NOMO-1 treated with dmso at 0.1 percent for 144 hours (cell line): ENCODE measurements around the gene PXMP2.

Source experiments
- DNase-seq: peaks from one replicate; lab custom pipeline; 2025; ENCODE audit not compliant: unreplicated experiment; lab: John Stamatoyannopoulos, UW

PXMP2 gene

DNA sequence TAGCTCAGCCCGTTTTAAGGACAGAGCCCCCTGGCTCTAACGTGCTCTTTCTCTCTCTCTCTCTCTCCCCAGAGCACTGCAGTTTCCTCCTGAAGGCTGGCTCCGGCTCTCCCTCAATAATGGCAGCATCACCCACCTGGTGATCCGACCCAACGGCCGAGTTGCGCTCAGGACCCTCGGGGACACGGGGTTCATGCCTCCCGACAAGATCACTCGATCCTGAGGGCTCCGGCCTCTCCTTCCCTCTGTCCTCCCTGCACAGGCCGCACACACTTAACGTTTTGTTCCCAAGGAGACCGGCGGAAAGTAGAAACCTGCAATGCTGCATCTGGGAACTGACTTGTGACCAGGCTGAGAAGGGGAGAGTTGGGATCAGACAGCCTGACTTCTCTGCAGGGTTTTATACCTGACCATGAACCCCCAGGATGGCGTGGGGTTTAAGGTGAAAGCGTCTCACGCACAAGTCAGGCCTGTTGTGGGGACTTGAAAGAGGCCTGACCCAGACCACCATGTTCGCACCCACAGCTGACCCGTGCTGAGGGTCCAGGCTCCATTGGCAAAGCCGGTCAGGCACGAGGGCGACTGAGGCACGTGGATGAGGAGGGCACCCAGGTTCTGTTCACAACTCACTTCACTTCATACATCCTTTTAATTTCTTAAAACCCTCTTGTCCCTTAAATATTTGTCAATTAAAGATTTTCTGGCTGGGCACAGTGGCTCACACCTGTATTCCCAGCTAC, 33.4 kb downstream of the PXMP2 start:
- no peak for DNase-seq

DNA sequence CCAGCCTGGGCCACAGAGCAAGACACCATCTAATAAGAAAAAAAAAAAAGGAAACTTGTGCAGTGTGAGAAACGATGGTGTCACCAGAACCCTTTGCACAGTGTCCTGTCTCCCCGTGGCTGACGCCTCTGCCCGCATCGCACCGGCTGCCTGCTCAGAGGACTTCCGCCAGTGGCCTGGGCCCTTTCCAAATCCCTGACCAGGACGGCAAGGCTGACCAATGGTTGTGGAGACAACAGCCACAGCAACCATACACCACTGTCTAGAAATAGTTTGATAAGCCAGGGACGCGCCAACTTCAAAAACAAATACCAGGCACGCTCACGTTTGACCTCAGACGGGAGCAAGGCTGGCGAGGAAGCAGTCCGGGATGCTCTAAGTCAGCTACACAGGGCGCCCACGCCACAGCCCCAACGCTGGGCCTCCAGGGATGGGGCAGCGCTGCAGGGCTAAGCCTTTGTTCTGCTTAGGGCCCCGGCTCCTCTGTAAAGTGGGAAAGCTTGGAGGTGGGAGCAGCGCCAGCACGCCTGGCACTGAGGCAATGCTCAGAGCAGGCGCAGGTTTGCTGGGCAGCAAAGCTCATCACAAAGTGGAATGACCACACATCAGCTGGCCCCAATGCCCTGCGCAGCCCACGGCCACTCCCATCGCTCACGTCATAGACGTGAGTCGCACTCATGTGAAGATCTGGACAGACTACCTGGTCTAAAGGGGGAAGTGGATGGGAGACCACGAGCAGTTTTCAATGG, 35.8 kb downstream of the PXMP2 start:
- no peak for DNase-seq

DNA sequence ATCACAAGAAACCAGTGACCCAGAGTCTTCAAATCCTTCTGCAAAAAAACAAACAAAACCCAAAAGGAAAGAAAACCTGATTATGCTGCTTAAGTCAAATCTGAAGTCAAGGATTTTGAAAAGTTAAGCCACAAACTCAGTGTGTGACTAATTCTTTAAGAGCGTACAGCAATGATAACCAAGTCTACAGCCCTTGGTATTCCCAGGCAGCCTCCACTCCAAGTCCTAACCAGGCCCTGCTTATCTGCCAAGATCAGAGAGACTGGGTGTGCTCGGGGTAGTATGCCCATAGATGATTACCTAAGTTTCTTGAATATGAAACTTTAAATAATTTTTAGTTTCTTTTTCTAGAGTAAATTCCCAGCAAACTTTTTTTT, 36.4 kb downstream of the PXMP2 start:
- no peak for DNase-seq

DNA sequence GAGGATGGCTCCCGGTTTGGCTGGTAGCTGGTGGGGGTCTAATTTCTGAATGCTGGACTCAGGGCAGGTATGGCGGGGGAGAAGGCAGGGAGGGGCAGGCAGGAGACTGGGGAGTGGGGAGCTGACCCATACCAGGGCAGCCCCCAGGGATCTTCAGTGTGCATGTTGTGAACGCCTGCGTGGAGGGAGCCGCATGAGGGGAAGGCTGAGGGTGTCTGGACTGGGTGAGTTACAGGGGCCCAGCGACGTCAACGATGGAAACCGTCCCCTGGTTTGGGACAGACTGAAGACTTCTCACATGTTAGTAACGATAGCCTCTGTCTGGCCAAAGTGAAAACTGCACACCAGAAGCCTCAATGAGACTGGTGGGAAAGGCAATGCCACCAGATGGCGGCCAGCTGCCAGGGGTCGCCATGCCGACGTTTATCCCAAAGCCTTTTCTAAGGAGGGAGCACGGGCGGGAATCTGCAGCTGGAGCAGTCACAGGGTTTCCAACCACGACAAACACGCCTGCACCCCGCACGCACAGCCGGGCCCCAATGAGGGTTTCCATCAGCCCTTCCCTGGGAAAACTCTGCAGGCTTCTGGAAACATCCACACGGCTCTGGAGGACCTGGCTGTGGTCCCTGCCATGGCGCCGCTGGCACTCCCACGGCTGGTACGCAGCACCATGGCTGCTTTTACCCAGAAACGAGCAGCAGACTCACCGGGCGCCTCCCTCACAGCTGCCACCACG, 37.3 kb downstream of the PXMP2 start:
- DNase-seq, result no peak

DNA sequence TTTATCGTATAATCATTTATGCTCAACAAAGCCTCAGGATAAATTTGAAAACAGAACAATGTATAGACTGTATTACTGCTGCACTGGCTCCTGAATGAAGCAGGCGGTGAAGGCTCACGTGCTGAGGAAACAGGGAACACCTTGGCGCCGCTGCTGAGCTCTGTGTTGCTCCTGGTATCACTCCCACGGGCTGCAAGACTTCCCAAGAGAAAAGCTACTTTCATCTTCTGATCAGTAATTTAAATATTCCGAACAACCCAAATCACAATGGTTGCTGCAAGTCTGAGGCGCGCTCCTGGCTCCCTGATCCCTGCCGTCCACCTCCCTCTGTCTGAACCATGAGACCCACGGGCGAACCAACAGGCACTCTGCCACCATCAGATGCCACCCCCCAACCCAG, 39.0 kb downstream of the PXMP2 start:
- no peak for DNase-seq

DNA sequence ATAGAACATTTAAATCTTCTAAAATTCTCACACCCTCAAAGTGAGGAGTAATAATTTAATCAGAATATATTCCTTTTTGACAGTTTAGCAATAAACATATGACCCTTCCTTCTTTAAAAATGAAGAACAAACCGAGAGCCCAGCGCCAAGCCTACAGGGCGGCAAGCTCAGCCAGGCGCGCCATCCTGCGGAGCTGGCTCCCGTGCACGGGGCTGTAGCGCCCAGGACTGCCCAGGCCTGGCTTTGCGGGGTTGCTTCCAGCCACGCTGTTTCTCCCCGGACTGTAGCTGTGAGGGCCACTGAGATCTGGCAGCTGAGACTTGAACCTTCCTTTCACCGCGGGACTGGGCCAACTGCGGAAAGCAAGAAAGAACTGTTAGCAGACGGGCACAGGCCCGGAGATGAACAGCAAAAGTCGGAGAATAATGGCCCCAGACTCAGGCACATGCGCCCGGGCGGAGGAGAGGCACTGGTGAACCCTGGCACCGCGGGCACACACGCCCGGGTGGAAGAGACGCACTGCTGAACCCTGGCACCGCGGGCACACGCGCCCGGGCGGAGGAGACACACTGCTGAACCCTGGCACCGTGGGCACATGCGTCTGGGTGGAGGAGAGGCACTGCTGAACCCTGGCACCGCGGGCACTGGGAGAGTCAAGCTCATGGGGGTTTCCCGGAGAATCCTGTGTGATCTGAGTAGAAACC, 39.9 kb downstream of the PXMP2 start:
- DNase-seq, result no peak

DNA sequence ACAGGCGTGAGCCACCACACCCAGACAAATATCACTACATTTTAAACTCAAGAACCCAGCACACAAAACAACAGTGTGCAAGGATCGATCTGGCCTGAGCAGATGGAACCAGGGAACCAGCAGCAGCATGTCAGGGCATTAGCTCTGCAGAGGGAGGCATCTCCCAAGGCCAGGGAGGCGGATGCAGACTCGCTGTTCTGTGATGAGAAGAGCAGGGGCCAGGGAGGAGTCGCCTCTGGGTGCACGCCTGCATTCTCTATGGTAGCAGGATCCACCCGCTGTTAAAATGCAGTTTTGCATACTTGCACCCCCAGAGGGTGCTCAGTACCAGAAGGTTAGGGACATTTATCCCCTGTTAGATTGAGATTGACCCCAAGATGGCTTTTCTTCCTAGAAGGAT, 41.1 kb downstream of the PXMP2 start:
- DNase-seq, result no peak

DNA sequence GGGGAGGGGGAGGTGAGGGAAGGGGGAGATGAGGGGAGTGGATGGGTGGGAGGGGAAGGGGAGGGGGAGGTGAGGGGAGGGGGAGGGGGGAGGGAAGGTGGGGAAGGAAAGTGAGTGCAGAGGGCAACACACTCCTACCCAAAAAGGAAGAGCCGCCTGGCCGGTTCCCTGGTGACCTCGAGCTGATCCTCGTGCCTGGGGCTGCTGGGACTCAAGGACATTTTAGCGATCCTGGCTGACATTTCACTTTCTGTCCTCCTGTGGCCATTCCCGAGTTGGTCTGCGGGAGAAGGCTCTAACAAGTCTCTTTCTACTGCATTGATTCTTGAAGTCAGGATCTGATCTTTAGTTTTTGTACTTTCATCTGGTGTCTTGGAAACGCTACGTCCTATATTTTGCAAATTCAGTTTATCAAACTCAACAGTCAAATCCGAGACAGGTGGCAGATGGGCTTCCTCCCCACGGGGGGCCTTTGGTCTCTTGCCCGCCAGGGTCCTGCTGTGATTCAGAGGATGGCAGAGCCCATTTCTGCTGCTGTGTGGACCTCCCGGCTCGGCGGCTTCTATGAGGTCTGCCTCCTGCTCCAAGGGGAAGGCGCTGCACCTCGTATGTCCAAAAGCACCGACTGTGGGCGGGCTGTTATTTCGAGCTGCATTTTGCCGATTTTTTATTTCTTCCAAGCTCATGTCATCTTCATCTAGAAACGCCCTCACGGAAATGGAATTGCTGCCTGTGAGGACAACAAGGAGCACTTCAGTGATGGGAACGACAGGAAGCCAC, 42.3 kb downstream of the PXMP2 start:
- no peak for DNase-seq

DNA sequence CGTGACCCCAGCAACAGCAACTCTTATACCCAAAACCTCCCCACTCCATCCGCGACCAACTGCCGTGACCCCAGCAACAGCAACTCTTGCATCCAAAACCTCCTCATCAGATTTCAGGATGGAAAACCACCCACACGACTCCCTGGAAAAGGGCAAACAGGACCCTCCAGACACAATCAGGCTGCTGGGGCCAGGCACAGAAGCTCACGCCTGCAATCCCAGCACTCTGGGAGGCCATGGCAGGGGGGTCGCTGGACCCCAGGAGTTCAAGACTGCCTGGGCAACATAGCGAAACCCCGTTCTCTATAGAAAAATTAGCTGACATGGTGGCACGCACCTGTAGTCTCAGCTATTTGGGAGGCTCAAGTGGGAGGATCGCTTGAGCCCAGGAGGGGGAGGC, 43.0 kb downstream of the PXMP2 start:
- DNase-seq, result no peak

DNA sequence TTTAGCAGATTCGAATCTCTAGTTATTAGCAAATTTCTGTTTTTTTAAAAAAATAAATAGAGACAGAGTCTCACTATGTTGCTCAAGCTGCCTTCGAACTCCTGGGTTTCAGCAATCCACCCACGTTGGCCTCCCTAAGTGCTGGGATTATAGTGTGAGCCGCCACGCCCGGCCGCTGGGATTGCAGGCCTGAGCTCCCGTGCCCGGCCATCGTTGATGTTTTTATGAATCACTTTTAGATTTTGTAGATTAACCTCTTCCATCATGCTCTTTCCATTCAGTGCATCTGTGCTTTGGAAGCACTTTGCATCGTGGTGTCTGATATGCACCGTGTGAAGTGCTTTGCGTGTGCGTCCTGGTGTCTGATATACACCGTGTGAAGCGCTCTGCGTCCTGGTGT, 44.2 kb downstream of the PXMP2 start:
- DNase-seq, result no peak

DNA sequence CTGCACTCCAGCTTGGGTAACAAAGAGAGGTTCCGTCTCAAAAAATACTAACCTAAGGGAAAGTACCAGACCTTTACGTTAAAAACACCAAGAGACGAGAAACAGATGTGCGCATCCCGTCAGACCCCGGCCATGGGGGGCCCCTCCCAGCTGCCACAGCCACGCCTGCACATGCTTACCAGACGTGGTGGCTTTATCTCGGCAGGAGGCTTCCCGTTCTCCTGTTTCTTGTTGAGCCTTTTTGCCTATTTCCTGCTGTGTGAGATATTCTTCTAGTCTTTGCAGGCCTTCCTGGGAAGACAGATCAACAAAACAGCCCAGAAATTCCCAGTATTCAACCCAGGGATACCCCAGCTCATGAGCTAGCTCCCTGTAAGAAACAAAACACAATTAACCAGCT, 46.8 kb downstream of the PXMP2 start:
- no peak for DNase-seq

DNA sequence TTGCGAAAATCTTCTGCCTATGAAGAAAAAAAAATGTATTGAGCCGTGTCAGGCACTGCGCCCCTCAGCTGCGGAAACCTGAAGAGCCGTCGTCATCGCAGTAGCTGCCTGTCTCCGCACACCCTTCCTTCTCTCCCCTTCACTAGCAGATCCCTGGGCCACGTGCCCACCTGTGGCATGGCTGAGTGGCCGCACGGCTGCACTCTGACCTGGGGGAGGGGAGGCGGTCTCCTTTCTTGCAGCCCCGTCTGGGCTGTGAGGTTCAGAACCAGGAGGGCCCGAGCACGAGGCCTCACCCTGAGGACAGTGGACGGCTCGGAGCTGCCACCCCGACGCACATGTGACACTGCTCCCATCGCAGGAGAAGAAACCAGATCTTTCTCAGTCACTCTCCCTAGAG, 48.1 kb downstream of the PXMP2 start:
- DNase-seq, result no peak

DNA sequence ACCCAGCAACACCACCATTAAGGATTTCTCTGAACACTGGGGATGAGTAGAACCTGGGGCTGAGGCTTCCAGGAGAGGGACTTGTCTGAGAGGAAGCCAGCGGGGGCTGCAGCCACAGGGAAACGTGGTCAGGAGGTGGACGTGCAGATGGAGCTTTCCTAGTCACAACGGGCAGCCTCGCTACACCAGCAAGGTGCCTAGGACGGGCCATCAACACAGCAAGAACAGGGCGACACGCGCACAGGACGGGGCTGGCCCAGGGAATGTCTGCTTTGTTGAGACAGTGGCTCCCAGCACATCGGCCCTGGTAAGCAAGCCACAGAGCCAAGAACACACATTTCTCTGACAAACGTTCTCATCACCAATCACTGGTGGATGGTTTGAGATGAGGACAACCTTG, 49.0 kb downstream of the PXMP2 start:
- no peak for DNase-seq

DNA sequence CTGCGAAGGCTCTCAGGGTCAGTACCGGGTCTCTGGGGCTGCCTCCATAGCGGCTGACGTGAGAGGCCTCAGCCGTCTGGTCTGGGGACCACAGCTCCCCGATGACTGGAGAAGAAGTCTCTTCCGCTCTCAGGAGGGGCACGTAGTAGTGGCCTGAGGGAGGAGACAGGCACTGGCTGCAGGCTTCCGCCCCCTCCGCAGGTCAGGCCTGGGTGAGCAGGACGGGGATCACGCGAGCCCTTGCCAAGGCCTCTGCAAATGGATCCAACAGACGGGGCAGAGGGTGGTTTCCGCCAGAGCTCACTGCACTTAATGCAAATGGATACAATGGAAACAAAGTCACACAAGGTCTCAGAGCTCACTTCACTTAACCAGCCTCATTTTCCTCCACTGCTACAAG, 49.5 kb downstream of the PXMP2 start:
- no peak for DNase-seq

DNA sequence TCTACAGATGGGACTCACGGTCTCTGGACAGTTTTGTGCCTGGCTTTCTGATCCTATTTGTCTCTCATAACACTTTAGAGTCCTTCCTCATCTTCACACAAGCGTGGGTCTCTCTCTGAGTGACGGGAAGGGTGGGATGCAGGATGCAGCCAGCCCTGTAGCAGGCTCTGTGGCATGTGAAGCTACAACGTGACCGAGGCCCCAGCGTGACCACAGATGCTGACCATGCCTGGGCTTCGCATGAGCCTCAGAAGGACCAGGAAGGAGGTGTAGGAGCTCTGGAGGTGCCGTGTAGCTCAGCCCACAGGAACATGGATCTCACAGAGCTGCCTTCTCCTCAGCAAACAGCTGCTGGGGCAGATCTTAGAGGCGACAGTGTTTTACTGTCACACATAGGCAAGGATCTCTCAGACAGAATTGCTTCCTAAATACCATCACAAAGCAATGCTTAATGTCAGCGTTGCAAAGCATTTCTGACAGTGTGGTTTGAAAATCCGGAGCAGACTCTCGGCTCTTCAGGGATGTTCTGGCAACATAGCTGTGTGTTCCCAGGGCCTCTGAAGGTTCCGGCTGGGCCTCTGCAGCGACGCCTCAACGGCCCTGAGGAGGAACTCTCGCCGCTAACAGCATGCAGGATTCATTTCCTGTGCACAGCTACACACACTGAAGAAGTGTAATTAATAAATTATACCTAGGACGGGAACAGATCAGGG, 52.4 kb downstream of the PXMP2 start:
- no peak for DNase-seq

DNA sequence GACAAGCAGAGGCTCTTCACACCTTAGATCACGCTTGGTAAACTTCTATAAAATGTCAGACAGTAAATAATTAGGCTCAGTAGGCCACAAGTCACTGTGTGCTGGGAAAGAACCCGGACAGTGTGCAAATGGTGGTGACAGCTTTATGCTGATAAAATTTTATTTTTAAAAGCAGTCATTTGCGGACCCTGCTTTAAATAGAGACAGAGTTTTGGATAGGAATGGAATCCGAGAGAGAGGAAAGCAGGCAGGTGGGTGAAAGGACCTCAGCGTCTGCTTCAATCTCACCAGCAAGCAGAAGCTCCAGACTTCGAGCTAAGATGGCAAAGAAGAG, 52.9 kb downstream of the PXMP2 start:
- DNase-seq, result no peak

DNA sequence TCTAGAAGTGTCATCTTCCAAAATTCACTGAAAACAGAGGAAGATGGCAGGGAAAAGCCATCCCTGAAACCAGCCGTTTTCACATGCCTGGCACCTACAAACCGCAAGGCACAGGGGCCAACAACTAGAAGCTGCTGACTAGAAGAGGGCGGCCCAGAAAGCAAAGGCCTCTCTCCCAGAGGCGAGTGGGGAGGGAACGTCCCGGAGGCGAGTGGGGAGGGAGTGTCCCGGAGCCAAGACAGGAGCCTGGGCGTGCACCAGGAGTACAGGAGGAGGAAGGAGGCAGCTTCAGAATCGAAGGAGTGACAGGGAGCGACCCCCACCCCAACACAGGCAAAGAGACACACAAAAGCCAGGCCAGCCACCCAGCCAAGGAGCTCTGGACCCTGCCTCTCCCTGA, 53.3 kb downstream of the PXMP2 start:
- no peak for DNase-seq

DNA sequence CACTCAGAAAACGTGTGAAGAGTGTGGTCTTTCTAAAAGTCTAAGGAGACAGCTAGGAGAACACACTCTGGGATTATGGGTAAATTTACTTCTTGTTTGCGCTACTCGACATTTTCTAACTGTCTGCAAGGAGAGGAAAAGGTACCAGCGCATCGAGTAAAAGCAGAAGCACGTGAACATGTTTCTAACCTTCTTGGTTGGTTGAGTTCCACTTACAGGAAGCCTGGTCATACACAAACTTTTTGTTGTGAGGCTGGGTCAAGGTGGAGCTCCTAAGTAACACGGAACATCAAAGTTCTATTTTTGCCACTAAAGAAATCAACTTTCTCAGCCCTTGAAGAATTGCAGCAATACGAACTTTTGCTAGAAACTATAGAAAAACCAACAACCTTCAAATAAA, 54.2 kb downstream of the PXMP2 start:
- no peak for DNase-seq

DNA sequence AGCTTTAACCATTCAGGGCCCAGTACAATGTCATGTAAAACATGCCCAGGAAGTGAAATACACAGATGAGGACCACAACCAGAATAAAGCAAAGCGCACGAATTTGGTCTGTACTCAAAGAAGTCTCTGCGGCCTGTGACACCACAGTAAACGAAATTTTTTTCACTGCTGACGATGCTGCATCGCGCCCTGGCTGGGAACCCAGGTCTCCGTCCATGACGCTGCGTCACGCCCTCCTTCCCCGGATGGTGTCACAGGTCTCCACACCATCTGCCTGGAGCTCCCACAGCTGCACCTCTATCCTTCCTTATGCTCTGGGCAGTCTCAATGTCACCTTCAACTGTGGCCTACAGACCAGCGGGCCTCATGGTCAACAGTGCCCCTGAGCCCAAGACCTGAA, 56.4 kb downstream of the PXMP2 start:
- no peak for DNase-seq

DNA sequence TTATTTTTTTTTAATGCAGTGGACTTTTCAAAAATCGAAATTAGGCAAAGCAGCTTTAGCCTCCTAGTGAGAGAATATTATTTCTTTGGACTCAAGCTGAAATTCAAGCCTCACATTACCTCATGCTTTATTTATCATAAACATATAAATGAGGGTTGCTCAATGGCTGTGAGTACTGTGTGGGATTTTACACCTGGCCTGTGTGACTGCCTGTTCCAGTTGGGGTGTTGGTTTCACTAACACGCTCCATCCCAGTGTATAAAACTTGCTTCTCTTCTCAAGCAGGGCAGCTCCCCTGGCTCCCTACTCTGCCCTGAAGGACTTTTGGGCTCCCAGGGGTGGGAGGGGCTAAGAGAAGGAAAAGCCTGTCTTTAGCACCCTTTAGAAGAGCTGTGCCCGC, 59.2 kb downstream of the PXMP2 start:
- no peak for DNase-seq
